GM19193 (cell line): ENCODE results near the gene CBLN2.

ENCODE experiments used
- POLR2A ChIP-seq: IDR thresholded peaks from 4 replicates; pipeline ENCODE4 v1.6.1; 2011; ENCODE audit not compliant: insufficient read depth, insufficient read length; ENCODE audit errors: extremely low read depth

The CBLN2 gene

DNA sequence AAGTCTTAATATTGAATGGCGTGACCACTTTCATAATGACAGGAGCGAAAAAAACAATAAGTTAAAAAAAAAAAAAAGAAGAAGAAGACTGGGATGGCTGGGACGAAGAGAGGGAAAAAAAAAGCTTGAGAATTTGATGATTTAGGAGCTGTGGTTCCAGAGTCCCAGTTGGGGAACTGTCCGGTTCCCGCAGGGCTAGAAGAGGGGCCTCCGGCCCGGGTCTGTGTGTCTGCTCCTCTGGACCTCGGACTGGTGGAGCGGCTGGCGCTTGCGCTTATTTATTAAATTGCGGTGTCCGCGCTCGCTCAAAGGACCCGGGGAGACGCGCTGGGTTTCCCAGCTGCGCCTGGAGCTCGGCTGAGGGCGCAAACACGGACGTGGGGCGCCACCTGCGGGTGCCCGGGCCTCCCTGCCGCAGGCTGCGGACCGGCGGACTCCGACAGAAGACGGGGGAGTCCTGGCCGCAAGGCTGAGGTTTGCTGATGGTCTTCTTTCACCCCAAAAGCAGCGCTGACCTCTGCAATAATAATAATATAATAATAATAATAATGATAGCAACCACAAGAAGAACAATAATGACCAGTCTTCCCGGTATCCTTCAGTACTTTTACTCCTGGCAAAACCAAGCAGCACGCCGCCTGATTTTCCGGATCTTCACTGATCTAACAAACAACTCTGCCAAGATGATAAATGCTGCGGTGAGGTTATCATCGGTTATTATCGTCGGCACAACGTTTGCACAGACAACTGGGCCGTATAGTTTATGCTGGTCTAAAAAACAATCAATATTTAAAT is at the start of gene CBLN2:
Gene CBLN2 (minus strand): TSS at position 251 of the 795 bp plus-strand sequence. CDS start 2,182 bp downstream, outside the sequence.
- TF ChIP-seq POLR2A: no peak

DNA sequence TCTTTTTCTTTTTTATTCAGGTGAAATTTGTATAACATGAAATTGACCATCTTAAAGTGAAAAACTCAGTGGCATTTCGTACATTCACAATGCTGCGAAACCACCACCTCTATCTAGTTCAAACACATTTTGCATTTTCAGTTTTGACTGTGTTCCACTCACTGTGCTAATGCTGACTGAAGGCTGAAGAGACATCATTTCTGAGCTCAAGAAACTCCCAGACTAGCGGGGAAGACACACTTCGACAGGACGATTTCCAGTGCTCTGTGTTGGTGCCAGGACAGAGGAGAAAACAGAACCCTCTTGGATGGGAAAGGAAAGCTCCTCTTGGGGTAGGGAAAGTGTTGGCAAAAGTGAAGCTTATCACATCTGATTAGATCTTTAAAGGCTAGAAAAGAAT is 44.2 kb upstream of the CBLN2 start:
- no peak for TF ChIP-seq POLR2A

DNA sequence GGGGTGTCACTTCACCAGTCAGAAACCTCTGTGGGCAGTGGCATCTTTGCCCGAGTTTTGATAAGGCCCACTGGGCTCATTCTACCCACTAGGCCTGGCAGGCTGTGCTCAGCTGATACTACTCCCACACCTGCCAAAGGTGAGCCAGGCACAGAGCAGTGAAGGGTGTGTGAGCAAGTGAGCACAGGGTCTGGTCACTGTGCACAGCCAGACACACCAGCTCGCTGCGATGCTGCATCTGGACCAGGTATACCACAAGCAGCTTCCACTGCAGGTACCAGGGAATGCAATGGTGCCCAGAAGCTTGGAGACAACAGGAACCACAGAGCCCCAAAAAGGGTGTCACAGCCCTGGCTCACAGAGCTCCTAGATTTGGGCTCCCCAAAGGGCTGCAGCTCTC is 40.6 kb upstream of the CBLN2 start:
- TF ChIP-seq POLR2A: no peak

DNA sequence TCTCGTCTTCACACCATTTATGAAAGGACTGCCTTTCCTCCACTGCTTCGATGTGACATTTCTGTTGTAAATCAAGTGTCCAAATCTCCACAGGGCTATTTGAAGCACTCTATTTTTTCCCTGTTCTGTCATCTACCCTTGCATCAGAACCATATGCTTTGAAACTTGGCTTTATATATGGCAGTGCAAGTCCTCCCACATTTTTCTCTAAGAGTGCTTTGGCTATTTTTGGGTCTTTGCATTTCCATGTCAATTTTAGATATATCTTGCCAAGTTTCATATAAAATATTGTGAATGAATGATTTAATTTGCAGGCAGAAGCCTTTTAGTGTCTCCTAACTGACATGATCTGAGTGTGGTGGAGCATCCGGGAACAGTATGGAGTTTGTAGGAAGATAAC is 37.8 kb upstream of the CBLN2 start:
- TF ChIP-seq POLR2A: no peak

DNA sequence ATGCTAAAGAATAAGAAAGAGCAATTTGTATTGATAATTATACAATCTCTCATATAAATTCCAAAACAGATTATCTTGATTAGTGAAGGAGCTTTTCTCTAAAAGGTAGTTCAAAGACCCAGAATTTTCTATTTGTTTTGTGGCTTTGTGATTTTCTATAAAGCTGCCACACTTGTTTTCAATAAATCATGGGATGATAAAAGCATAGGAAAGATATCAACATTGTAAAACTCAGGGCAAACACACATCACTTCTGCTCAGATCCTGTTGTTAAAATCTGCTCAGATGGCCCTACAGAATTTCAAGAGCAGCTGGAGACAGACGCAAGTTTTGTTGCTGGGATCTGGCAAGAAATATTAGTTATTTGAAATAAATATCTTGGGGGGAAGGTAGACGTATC is 28.8 kb upstream of the CBLN2 start:
- TF ChIP-seq POLR2A: no peak

DNA sequence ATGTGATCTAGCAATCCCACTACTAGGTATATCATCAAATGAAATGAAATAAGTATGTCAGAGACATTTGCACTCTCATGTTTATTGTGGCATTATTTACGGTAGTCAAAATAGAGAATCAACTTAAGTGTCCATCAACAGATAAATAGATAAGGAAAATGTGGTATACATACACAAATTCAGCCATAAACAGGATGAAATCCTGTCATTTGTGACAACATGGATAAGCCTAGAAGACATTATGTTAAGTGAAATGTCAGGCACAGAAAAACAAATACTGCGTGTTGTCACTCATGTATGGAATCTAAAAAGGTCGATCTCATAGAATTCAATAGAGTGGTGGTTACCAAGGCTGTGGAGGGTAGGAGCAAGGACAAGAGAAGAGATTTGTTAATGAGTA is 22.1 kb upstream of the CBLN2 start:
- TF ChIP-seq POLR2A: no peak

DNA sequence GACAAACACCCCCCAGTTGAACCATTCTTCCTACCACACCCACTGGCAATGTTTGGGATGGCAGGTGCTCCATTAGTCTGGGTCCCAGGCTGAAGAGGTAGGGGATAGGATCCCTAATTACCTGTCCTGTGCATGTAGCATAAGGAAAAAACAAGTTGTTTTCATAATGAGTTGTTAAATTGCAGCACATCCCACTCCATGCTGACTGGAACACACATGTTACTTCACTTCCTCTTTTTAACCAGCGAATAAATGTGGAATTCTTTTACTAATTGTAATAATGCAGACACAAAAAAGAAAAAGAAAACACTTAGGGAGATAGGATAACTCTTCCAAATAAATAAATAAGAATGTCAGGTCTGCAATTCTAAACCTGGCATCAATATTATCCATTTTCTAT is 11.8 kb upstream of the CBLN2 start:
- no peak for TF ChIP-seq POLR2A

DNA sequence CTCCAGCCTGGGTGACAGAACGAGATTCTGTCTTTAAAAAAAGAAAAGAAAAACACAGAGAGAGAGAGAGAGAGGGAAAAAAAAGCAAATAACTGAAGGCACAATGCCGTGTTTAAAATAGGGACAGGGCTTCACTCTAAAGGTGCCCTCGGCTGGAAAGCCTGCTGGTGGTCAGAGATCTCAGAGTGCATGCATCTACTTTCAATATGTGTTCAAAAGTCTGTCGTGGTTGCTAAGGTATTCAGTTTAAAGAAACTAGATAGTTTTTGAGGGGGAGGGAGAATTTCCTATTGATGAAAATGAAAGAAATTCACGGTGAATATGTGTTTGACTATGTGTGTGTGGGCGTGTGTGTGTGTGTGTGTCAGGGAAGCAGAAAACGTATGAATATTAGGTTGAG is 11.0 kb upstream of the CBLN2 start:
- TF ChIP-seq POLR2A: no peak

DNA sequence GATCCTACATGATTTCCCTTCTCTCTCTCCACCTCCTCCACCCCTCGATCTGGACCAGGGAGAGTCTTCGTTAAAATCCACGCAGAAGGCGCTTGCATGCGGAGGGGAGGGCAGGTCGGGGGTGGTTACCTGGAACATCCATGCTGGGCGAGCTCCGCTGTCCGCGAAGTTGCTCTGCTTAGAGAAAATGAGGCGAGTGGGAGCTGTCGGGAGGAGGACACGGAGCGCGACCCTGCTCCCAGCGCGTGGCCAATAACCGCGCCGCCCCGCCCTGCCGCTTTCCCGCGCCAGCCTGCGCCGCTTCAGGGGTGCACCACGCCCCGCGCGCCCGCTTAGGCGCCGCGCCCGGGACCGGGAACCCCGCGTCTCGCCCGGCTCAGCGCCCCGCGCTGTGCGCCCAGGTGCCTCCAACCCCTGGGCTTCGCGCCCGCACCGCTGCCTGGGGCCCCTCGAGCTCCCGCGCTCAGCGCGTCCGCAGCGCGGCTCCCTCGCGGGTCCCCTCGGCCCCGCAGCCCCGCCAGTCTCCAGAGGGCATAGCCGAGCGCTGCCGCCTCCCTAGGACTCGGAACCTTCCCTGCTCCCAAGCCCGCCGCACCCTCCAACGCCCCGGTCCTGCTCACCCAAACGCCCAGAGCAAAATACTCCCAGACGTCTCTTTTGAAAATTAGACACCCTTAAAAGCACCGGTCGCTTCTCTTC is 636 bp downstream of the CBLN2 start:
- no peak for TF ChIP-seq POLR2A

DNA sequence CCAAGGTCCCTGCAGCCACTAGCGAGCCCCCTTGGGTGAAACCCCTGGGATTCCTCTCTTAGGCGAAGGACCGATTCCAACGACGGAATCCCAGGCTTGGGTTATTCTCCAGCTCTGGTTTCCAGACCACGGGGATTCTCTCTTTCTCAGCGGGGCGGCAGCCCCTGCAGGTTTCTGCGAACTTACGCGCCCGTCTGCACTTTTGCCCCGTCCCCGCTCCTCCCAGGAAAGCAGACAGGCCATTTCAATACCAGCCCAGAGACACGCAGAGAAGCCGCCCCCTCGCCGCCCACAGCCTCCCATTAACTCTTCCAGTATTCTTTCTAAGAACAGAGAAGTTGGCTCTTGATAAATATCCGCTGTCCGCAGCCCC is 1.2 kb downstream of the CBLN2 start:
- TF ChIP-seq POLR2A: no peak

DNA sequence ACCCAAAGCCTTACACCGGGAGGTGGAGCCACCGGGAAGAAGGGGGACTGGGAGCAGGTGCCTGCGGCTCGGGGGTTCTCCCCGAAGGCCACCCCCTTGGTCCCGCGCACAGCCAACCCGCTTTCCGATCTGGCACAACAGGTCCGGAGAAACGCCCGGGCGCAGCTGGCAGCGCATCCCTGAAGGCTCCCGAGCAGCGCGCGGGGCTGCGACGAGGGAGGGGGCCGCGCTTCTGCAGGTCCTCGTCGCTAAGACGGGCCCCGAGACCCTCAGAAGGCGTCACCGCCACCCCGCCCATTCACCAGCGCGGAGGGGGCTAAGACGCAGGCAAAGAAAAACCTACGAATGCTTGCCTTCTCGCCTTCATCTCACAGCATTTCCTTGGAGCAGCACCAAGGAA is 1.8 kb downstream of the CBLN2 start:
- TF ChIP-seq POLR2A: no peak

DNA sequence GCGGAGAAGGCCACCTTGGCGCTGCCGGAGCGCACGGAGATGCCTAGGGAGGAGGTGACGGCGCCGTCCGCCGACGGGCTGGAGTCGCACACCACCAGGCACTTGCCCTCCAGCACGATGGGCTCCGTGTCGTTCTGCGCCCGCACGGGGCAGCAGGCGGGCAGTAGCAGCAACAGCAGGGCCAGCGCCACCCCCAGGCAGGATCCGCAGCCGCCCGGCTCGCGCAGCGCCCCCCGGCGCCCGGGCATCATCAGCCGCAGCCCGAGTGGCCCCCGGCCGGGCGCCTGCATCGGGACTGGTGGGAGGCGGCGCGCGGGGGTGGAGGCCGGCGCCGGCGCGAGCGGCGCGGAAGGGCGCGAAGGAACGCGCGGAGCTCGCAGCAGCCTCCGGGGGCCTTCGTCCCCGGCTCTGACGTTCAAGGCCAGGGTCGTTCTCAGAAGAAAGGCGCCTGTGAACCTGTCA is 2.2 kb downstream of the CBLN2 start:
- no peak for TF ChIP-seq POLR2A

DNA sequence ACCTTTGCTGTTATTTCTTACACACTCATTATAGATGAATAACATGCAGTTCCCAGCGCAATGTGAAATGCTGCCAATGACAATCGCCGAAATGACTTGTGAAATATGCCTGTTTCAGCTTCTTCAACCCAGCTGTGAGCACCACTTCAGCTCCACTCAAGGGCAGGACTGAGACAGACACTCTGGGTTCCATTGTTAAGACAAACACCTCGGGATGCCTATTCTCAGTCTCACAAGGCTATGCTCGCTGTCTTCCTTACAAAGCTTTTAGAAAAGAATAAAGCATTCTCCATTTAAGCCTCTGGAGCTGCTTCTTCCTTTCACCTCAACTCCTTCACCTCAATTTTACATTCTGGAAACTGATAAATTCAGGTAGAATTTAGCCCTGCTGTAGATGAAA is 4.2 kb downstream of the CBLN2 start:
- TF ChIP-seq POLR2A: no peak

DNA sequence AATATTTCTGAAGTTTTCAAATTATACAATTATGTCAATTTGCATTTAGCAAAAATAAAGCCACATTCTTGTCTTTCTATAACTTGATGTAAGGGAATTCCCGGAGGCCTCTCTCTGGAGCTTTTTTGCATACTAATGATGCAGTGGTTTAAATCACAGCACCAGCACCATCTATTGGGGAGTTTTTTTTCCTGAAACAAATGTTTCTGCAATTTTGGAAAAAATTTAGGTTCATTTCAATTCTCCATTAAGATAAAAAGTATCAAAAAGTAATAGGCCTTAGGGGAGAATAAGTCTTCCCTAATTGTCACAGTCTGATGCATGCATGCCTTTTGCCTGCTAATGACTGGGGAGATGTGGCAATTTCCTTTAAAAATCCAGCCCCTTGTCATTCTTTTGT is 13.5 kb downstream of the CBLN2 start:
- TF ChIP-seq POLR2A: no peak

DNA sequence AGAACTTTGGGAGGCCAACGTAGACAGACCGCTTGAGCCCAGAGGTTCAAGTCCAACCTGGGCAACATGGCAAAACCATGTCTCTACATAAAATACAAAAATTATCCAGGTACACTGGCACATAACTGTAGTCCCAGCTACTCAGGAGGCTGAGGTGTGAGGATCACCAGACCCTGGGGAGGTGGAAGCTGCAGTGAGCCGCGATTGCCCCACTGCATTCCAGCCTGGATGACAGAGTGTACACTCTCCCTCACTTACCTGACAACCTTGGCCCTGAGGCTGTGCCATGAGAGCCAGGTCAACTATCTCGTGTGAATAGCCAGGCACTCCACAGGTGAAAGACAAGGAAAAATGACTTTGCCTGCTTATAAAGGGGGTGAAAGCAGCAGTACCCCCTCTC is 39.3 kb downstream of the CBLN2 start:
- TF ChIP-seq POLR2A: no peak
